NT2/D1 (cell line): ENCODE measurements around the gene OR51S1.

Experiments used
- SUZ12 ChIP-seq: IDR thresholded peaks from 2 replicates; pipeline ENCODE4 v1.6.1; 2011; ENCODE audit not compliant: insufficient read length, insufficient read depth; ENCODE audit errors: extremely low read depth
- YY1 ChIP-seq: IDR thresholded peaks from 2 replicates; pipeline ENCODE4 v1.6.1; 2011; ENCODE audit not compliant: insufficient read length, insufficient read depth
- ZNF274 ChIP-seq: IDR thresholded peaks from 2 replicates; pipeline ENCODE4 v1.6.1; 2011; ENCODE audit warnings: mild to moderate bottlenecking, low read depth, low read length

GRCh38 chr11:4839851-4840549 is 9.0 kb downstream of the OR51S1 start:
- TF ChIP-seq YY1 (no peak), ZNF274 (no peak), SUZ12 (no peak)
